DND-41 (cell line): ENCODE results near the gene ERBB4.

ENCODE experiments used
- CTCF ChIP-seq: IDR thresholded peaks from 2 replicates; pipeline ENCODE4 v1.5.1; 2012; ENCODE audit warnings: borderline replicate concordance, low read length, moderate library complexity, mild to moderate bottlenecking; ENCODE audit not compliant: poor library complexity, severe bottlenecking; ENCODE audit errors: extremely low read depth
- EZH2 ChIP-seq: IDR thresholded peaks from 3 replicates; pipeline ENCODE4 v1.6.1; 2012; ENCODE audit warnings: borderline replicate concordance, low read depth, mild to moderate bottlenecking, moderate library complexity, low read length, inconsistent platforms; ENCODE audit not compliant: severe bottlenecking

- TF ChIP-seq CTCF (no peak), EZH2 (no peak)
These were observed 6.5 kb downstream of the ERBB4 start for GRCh38 chr2:212532087-212532486.
